Right cardiac atrium (tissue), 5 donors: ENCODE results near the gene ADAM10. TPM values are rescaled to one million over a fixed set of nuclear protein-coding genes. Genes with fewer than 3 reads are reported as not detected.

Experiments used
- ATAC-seq, 2 donors: fragments of 200-7000 bp; cut with Tn5 transposase; one replicate each; pipeline versions ENCODE4 v1.8.0 to v1.9.1; 2020; ENCODE audit warnings: moderate library complexity in 2 of 2, mild to moderate bottlenecking in 1 of 2
- DNase-seq, 3 donors: peaks; one replicate each; pipeline ENCODE4 v3.0.0-alpha.2; 2020
- H3K27ac ChIP-seq: one replicate; pipeline ENCODE4 v1.5.1; 2013; ENCODE audit warnings: mild to moderate bottlenecking, low read length, control low read depth, moderate library complexity
- H3K27me3 ChIP-seq: one replicate; pipeline ENCODE4 v1.6.1; 2013; ENCODE audit not compliant: control insufficient read depth, insufficient read depth
- H3K4me1 ChIP-seq: one replicate; pipeline ENCODE4 v1.6.1; 2013; ENCODE audit warnings: low read length; ENCODE audit not compliant: control insufficient read depth, insufficient read depth
- H3K4me3 ChIP-seq: one replicate; pipeline ENCODE4 v1.5.1; 2013; ENCODE audit warnings: low read length, control low read depth
- H3K9me3 ChIP-seq: one replicate; pipeline ENCODE4 v1.6.1; 2013; ENCODE audit warnings: low read length; ENCODE audit not compliant: control insufficient read depth
- WGBS: extraction: QIAGEN DNeasy Blood & Tissue Kit; methylation state at CpG from one replicate; pipeline ENCODE4 v1.1.7; 2013; 5-methylcytosine and 5-hydroxymethylcytosine counted together
- intact Hi-C, 4 donors: fragments of 100-400 bp; cut with DNase I; formaldehyde crosslinking; loops; one replicate each; pipeline versions ENCODE4 v1.11.0 to v1.14.0; 2022 to 2023
- polyA plus RNA-seq: library from polyadenylated mRNA; stranded (reverse); fragments of 200-250 nt; gene quantifications from one replicate; pipeline ENCODE4 v1.2.3, GENCODE V29; 2013
- total RNA-seq, 4 donors: library from RNA; stranded (reverse); fragmentation: NEBNext Ultra II Directional; extraction: Animal tissue kit (Norgen Biotek cat#: 25700); gene quantifications; one replicate each; pipeline ENCODE4 v1.2.1, GENCODE V29; 2021
- donor health status: healthy with polysubstance abuse.
- donor health status: DM: no; HTN: yes; CAD: no.
- donor health status: DM: no; HTN: no; CAD: no.
- donor health status: DM: no; HTN: yes; CAD: no; lungs with severe emphysema.
- donor health status: DM: yes; HTN: yes; CAD: no.

Gene ADAM10
- total and polyA plus RNA-seq, 5 donors: 14.1 to 103 (median 92.8) TPM

GRCh38 chr15:58696738-58697137 is 52.8 kb downstream of the ADAM10 start:
- intact Hi-C loops: no loop called here
- Histone ChIP-seq H3K27ac (no peak overlapping the region), H3K9me3 (no peaks in the 10 kb centered on the region), H3K27me3 (no peaks in the 10 kb centered on the region), H3K4me1 (peaks cover 4% of the 10 kb centered on the region), H3K4me3 (no peak overlapping the region)
- WGBS: 95% methylated on average over 6 of the region's 6 CpGs
- ATAC-seq: peak in 1 of 2 donors; percentile 22
- DNase-seq: no peak

- intact Hi-C loops: no loop called here
- Histone ChIP-seq H3K27ac (no peak overlapping the region), H3K9me3 (no peaks in the 10 kb centered on the region), H3K27me3 (no peaks in the 10 kb centered on the region), H3K4me1 (peaks cover 5% of the 10 kb centered on the region), H3K4me3 (no peak overlapping the region)
- WGBS: 30% methylated on average over 3 of the region's 3 CpGs
- peak in 1 of 2 donors; percentile 33 for ATAC-seq
- no peak for DNase-seq
Observed at GRCh38 chr15:58694641-58695398, 54.7 kb downstream of the ADAM10 start.

- WGBS: 83% methylated on average over 3 of the region's 3 CpGs
- intact Hi-C loops: no loop called here
- ATAC-seq: no peak
Observed at GRCh38 chr15:58690703-58691102, 58.8 kb downstream of the ADAM10 start.

GRCh38 chr15:58689646-58690045 is 59.9 kb downstream of the ADAM10 start:
- Histone ChIP-seq H3K9me3 (no peaks in the 10 kb centered on the region), H3K4me1 (peaks cover 5% of the 10 kb centered on the region), H3K27me3 (no peaks in the 10 kb centered on the region), H3K4me3 (no peak overlapping the region), H3K27ac (no peak overlapping the region)
- DNase-seq: no peak
- intact Hi-C loops: no loop called here
- ATAC-seq: no peak

More at GRCh38 chr15:58690703-58691102, 58.8 kb downstream of the ADAM10 start:
- H3K9me3 ChIP-seq: no peaks in the 10 kb centered on the region
- H3K4me3 ChIP-seq: no peak overlapping the region
- no peak overlapping the region for H3K27ac ChIP-seq
- peaks cover 5% of the 10 kb centered on the region for H3K4me1 ChIP-seq
- no peaks in the 10 kb centered on the region for H3K27me3 ChIP-seq
- no peak for DNase-seq

GRCh38 chr15:58686286-58686685 is 63.2 kb downstream of the ADAM10 start:
- Histone ChIP-seq H3K9me3 (no peaks in the 10 kb centered on the region), H3K4me1 (peaks cover 6% of the 10 kb centered on the region), H3K27me3 (no peaks in the 10 kb centered on the region), H3K4me3 (no peak overlapping the region), H3K27ac (no peak overlapping the region)
- ATAC-seq: no peak
- WGBS: 96% methylated on average over 8 of the region's 8 CpGs
- intact Hi-C loops: no loop called here
- no peak for DNase-seq

GRCh38 chr15:58684751-58685150 is 64.8 kb downstream of the ADAM10 start:
- no peak overlapping the region for H3K4me3 ChIP-seq
- intact Hi-C loops: no loop called here
- WGBS: 97% methylated on average over 4 of the region's 4 CpGs
- H3K27me3 ChIP-seq: no peaks in the 10 kb centered on the region
- no peak overlapping the region for H3K27ac ChIP-seq
- DNase-seq: no peak
- no peak for ATAC-seq
- no peaks in the 10 kb centered on the region for H3K9me3 ChIP-seq
- peaks cover 7% of the 10 kb centered on the region for H3K4me1 ChIP-seq

- WGBS: 96% methylated on average over 3 of the region's 3 CpGs
- ATAC-seq (no peak), DNase-seq (no peak)
- Histone ChIP-seq H3K4me1 (peaks cover 10% of the 10 kb centered on the region), H3K27ac (no peak overlapping the region), H3K27me3 (no peaks in the 10 kb centered on the region), H3K9me3 (no peaks in the 10 kb centered on the region), H3K4me3 (no peak overlapping the region)
- intact Hi-C loops: no loop called here
Observed at GRCh38 chr15:58684036-58684710, 65.3 kb downstream of the ADAM10 start.

- no peak for DNase-seq
- intact Hi-C loops: no loop called here
- ATAC-seq: no peak
- 87% methylated on average over 2 of the region's 2 CpGs for WGBS
- no peaks in the 10 kb centered on the region for H3K27me3 ChIP-seq
- H3K27ac ChIP-seq: no peak overlapping the region
- H3K4me1 ChIP-seq: peaks cover 10% of the 10 kb centered on the region
- no peak overlapping the region for H3K4me3 ChIP-seq
- H3K9me3 ChIP-seq: no peaks in the 10 kb centered on the region
Observed at GRCh38 chr15:58682234-58682633, 67.3 kb downstream of the ADAM10 start.

- no peaks in the 10 kb centered on the region for H3K27me3 ChIP-seq
- no peak overlapping the region for H3K4me3 ChIP-seq
- H3K4me1 ChIP-seq: peaks cover 6% of the 10 kb centered on the region
- H3K9me3 ChIP-seq: no peaks in the 10 kb centered on the region
- WGBS: 53% methylated on average over 2 of the region's 2 CpGs
- DNase-seq: no peak
- H3K27ac ChIP-seq: no peak overlapping the region
- ATAC-seq: peak; percentile 24 to 65
- intact Hi-C loops: no loop called here
Observed at GRCh38 chr15:58678683-58679082, 70.8 kb downstream of the ADAM10 start.

GRCh38 chr15:58677426-58677825 is 72.1 kb downstream of the ADAM10 start:
- ATAC-seq: no peak
- no peak overlapping the region for H3K4me3 ChIP-seq
- 54% methylated on average over 1 of the region's 1 CpG for WGBS
- no peaks in the 10 kb centered on the region for H3K27me3 ChIP-seq
- H3K27ac ChIP-seq: no peak overlapping the region
- intact Hi-C loops: no loop called here
- H3K4me1 ChIP-seq: peaks cover 6% of the 10 kb centered on the region
- no peaks in the 10 kb centered on the region for H3K9me3 ChIP-seq
- no peak for DNase-seq

- no peak for ATAC-seq
- H3K4me3 ChIP-seq: no peak overlapping the region
- H3K4me1 ChIP-seq: peaks cover 6% of the 10 kb centered on the region
- intact Hi-C loops: no loop called here
- H3K27me3 ChIP-seq: no peaks in the 10 kb centered on the region
- no peak overlapping the region for H3K27ac ChIP-seq
- WGBS: 83% methylated on average over 4 of the region's 4 CpGs
- no peaks in the 10 kb centered on the region for H3K9me3 ChIP-seq
- no peak for DNase-seq
Observed at GRCh38 chr15:58676766-58677165, 72.7 kb downstream of the ADAM10 start.
